OCI-LY3 (cell line): Measurements from ENCODE around the gene UBQLN1.

Experiments
- H2AFZ ChIP-seq: fragments of 200-600, 300-600 bp; shearing (Covaris generic); 2 replicates; pipeline ENCODE4 v1.6.0; 2014; ENCODE audit warnings: antibody characterized with exemption, low read depth, low read length
- H3K27ac ChIP-seq: fragments of 200-600, 300-600 bp; sonication (generic); 2 replicates; pipeline ENCODE4 v1.5.1; 2014; ENCODE audit warnings: mild to moderate bottlenecking, low read length, moderate library complexity, mixed read lengths
- H3K27me3 ChIP-seq: fragments of 200-600, 300-600 bp; sonication (generic); 2 replicates; pipeline ENCODE4 v1.6.1; 2014; ENCODE audit warnings: low read depth, low read length, mixed read lengths
- H3K36me3 ChIP-seq: fragments of 200-600, 300-600 bp; sonication (generic); replicated peaks from 2 replicates; pipeline ENCODE3; 2014; ENCODE audit warnings: low read depth, low read length, mixed read lengths
- H3K4me1 ChIP-seq: fragments of 300-600, 200-600 bp; sonication (generic); 2 replicates; pipeline ENCODE4 v1.6.1; 2014; ENCODE audit warnings: low read length, mixed read lengths
- H3K4me2 ChIP-seq: fragments of 200-600, 300-600 bp; sonication (generic); 2 replicates; pipeline ENCODE4 v1.6.1; 2014; ENCODE audit warnings: low read length, mixed read lengths
- H3K4me3 ChIP-seq: fragments of 300-600, 200-600 bp; sonication (generic); 2 replicates; pipeline ENCODE4 v1.5.1; 2014; ENCODE audit warnings: antibody characterized with exemption, mild to moderate bottlenecking, low read length, moderate library complexity
- H3K79me2 ChIP-seq: fragments of 300-600, 200-600 bp; shearing (Covaris generic); 2 replicates; pipeline ENCODE4 v1.6.1; 2014; ENCODE audit warnings: mild to moderate bottlenecking, low read length, mixed read lengths
- H3K9ac ChIP-seq: fragments of 300-600, 200-600 bp; shearing (Covaris generic); 2 replicates; pipeline ENCODE4 v1.6.0; 2014; ENCODE audit warnings: mild to moderate bottlenecking, low read length, moderate library complexity
- H3K9me3 ChIP-seq: fragments of 200-600, 300-600 bp; shearing (Covaris generic); 2 replicates; pipeline ENCODE4 v1.6.1; 2014; ENCODE audit warnings: low read length, mixed read lengths; ENCODE audit not compliant: insufficient read depth
- H4K20me1 ChIP-seq: fragments of 200-600, 300-600 bp; sonication (generic); 2 replicates; pipeline ENCODE4 v1.6.1; 2016; ENCODE audit warnings: low read length, mixed read lengths; ENCODE audit not compliant: insufficient read depth
- CTCF ChIP-seq: fragments of 200-600, 300-600 bp; sonication (generic); IDR thresholded peaks from 2 replicates; pipeline ENCODE4 v1.5.1; 2014; ENCODE audit warnings: antibody characterized with exemption, low read length, low read depth
- EZH2phosphoT487 ChIP-seq: fragments of 200-600 bp; shearing (Covaris generic); IDR thresholded peaks from 2 replicates; pipeline ENCODE4 v1.6.1; 2018; ENCODE audit warnings: antibody characterized with exemption, mixed run types, low read depth

Gene UBQLN1

GRCh38 chr9:83707768-83708514, at the start of gene UBQLN1:
Gene UBQLN1 (minus strand): TSS chr9:83707958. CDS start chr9:83707679, 279 bp downstream.
- Histone ChIP-seq H2AFZ (peak within 1 kb of the TSS; percentile 98), H4K20me1 (peaks cover 36% of the 10 kb centered on the region), H3K9ac (peak within 1 kb of the TSS; percentile 91), H3K4me2 (peak within 1 kb of the TSS; percentile 89), H3K9me3 (no peaks in the 10 kb centered on the region), H3K27ac (peak within 1 kb of the TSS; percentile 89), H3K36me3 (peaks cover 11% of the 10 kb centered on the region), H3K27me3 (no peaks in the 10 kb centered on the region), H3K4me3 (peak within 1 kb of the TSS; percentile 96), H3K79me2 (peaks cover 48% of the 10 kb centered on the region), H3K4me1 (peaks cover 14% of the 10 kb centered on the region)
- no peak for TF ChIP-seq EZH2phosphoT487
- no peak for TF ChIP-seq CTCF

GRCh38 chr9:83754383-83754977, 46.7 kb upstream of the UBQLN1 start:
- H2AFZ ChIP-seq, result no peak overlapping the region
- H3K9ac ChIP-seq, result no peak overlapping the region
- no peak overlapping the region for H3K4me2 ChIP-seq
- no peaks in the 10 kb centered on the region for H4K20me1 ChIP-seq
- H3K36me3 ChIP-seq, result no peaks in the 10 kb centered on the region
- peaks cover 12% of the 10 kb centered on the region; the same call in 1 of the 2 replicates for H3K4me1 ChIP-seq
- no peak overlapping the region for H3K27ac ChIP-seq
- TF ChIP-seq CTCF (no peak), EZH2phosphoT487 (no peak)
- no peak overlapping the region for H3K4me3 ChIP-seq
- H3K9me3 ChIP-seq, result no peaks in the 10 kb centered on the region
- H3K79me2 ChIP-seq, result no peaks in the 10 kb centered on the region
- no peaks in the 10 kb centered on the region for H3K27me3 ChIP-seq

GRCh38 chr9:83749706-83750105, 41.9 kb upstream of the UBQLN1 start:
- no peaks in the 10 kb centered on the region for H3K36me3 ChIP-seq
- no peak overlapping the region for H3K27ac ChIP-seq
- H4K20me1 ChIP-seq, result no peaks in the 10 kb centered on the region
- TF ChIP-seq CTCF (no peak), EZH2phosphoT487 (no peak)
- no peaks in the 10 kb centered on the region for H3K9me3 ChIP-seq
- H3K4me1 ChIP-seq, result peaks cover 11% of the 10 kb centered on the region; the same call in 1 of the 2 replicates
- H3K4me3 ChIP-seq, result no peak overlapping the region
- no peaks in the 10 kb centered on the region for H3K79me2 ChIP-seq
- H2AFZ ChIP-seq, result no peak overlapping the region
- H3K9ac ChIP-seq, result no peak overlapping the region
- no peak overlapping the region for H3K4me2 ChIP-seq
- no peaks in the 10 kb centered on the region for H3K27me3 ChIP-seq

GRCh38 chr9:83744206-83744605, 36.4 kb upstream of the UBQLN1 start:
- no peak overlapping the region for H2AFZ ChIP-seq
- H3K4me2 ChIP-seq, result no peak overlapping the region
- H3K4me3 ChIP-seq, result no peak overlapping the region
- TF ChIP-seq EZH2phosphoT487, result no peak
- no peak for TF ChIP-seq CTCF
- no peaks in the 10 kb centered on the region for H3K4me1 ChIP-seq
- H3K79me2 ChIP-seq, result no peaks in the 10 kb centered on the region
- no peaks in the 10 kb centered on the region for H3K9me3 ChIP-seq
- H4K20me1 ChIP-seq, result no peaks in the 10 kb centered on the region
- H3K27ac ChIP-seq, result no peak overlapping the region
- H3K36me3 ChIP-seq, result peaks cover 1% of the 10 kb centered on the region
- no peaks in the 10 kb centered on the region for H3K27me3 ChIP-seq
- no peak overlapping the region for H3K9ac ChIP-seq
